HG02870 (cell line): ENCODE measurements around the gene LSMEM2.

Experiments
- ATAC-seq: cut with Tn5 transposase; IDR thresholded peaks from one replicate; pipeline ENCODE4 v1.9.1; 2021; ENCODE audit warnings: mild to moderate bottlenecking, moderate library complexity; ENCODE audit not compliant: unreplicated experiment

LSMEM2 gene

GRCh38 chr3:50320853-50321335 is 42.0 kb downstream of the LSMEM2 start:
- ATAC-seq, result peak; percentile 47

GRCh38 chr3:50321336-50322114 is 42.6 kb downstream of the LSMEM2 start:
- peak; percentile 73 for ATAC-seq

- ATAC-seq, result no peak
These were observed 43.2 kb downstream of the LSMEM2 start for GRCh38 chr3:50322115-50322385.

GRCh38 chr3:50322386-50323091 is 43.7 kb downstream of the LSMEM2 start, which contains the start of gene HYAL2:
Gene HYAL2 (minus strand): TSS chr3:50322745. CDS start chr3:50320489, 2,256 bp downstream.
- no peak for ATAC-seq

GRCh38 chr3:50323092-50323600 is 44.3 kb downstream of the LSMEM2 start:
- ATAC-seq, result no peak

GRCh38 chr3:50323614-50324199 is 44.8 kb downstream of the LSMEM2 start:
- no peak for ATAC-seq

GRCh38 chr3:50324351-50325112 is 45.6 kb downstream of the LSMEM2 start:
- no peak for ATAC-seq

- no peak for ATAC-seq
These were observed 46.2 kb downstream of the LSMEM2 start for GRCh38 chr3:50325113-50325480.

GRCh38 chr3:50325497-50326181 is 46.8 kb downstream of the LSMEM2 start:
- ATAC-seq, result no peak

- ATAC-seq, result no peak
These were observed 47.3 kb downstream of the LSMEM2 start for GRCh38 chr3:50326182-50326541.

- no peak for ATAC-seq
These were observed 48.2 kb downstream of the LSMEM2 start for GRCh38 chr3:50327129-50327528.

GRCh38 chr3:50327943-50328691 is 49.2 kb downstream of the LSMEM2 start, which contains the start of gene TUSC2:
Gene TUSC2 (minus strand): TSS chr3:50328223. CDS start chr3:50328099, 124 bp downstream.
- peak; percentile 82 for ATAC-seq

- ATAC-seq, result no peak
These were observed 51.4 kb downstream of the LSMEM2 start for GRCh38 chr3:50330330-50330729.

- ATAC-seq, result no peak
These were observed 52.5 kb downstream of the LSMEM2 start for GRCh38 chr3:50331364-50331907.

- no peak for ATAC-seq
These were observed 54.9 kb downstream of the LSMEM2 start for GRCh38 chr3:50333744-50334328.

- ATAC-seq, result no peak
These were observed 55.6 kb downstream of the LSMEM2 start for GRCh38 chr3:50334339-50335075.

GRCh38 chr3:50336452-50337174 is 57.7 kb downstream of the LSMEM2 start:
- ATAC-seq, result peak; percentile 20
